ENCODE measurements around the gene CDHR5. TPM values are rescaled to one million over a fixed set of nuclear protein-coding genes. Genes with fewer than 3 reads are reported as not detected.
A peak's percentile ranks its signal among the peaks of the same experiment; 100 is the strongest.

Gene CDHR5
- total RNA-seq, 1 donor from 2014 or later = not detected

GRCh38 chr11:643849-644738, 19.3 kb upstream of the CDHR5 start:
- no peaks in the 10 kb centered on the region for H3K27me3 Mint-ChIP-seq (ENCODE audit: unreplicated experiment)
- H3K4me1 Mint-ChIP-seq (ENCODE audit: unreplicated experiment) = peaks cover 14% of the 10 kb centered on the region
- TF ChIP-seq CTCF (IDR thresholded peaks at IDR 0.05) = no peak
- DNase-seq (ENCODE audit: extremely low spot score, unreplicated experiment) = peak; percentile 83
- no peaks in the 10 kb centered on the region for H3K9me3 Mint-ChIP-seq (ENCODE audit: unreplicated experiment)
- peaks cover 10% of the 10 kb centered on the region for H3K36me3 Mint-ChIP-seq (ENCODE audit: unreplicated experiment)
- no peak overlapping the region for H3K27ac Mint-ChIP-seq (ENCODE audit: unreplicated experiment)
- H3K4me3 Mint-ChIP-seq (ENCODE audit: unreplicated experiment) = no peak overlapping the region

DNA sequence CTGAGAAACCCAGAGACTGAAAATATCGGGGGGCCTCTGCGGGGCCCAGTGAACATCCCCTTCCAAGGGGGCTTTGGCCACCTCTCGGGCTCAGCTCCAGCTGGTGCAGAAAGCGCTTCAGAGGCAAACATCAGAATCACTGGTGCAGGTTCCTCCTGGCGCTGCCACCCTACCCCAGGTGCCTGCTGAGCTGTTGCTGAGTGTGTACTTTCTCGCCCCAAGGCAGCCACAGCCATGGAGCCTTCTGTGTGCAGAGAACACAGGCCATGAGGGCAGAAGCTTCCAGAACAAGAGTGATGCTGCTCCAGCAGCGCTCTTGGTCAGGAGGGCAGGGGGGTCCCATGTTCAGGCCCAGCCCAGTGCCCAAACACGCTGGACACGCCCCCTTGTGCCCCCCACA, 18.6 kb upstream of the CDHR5 start:
- DNase-seq (ENCODE audit: extremely low spot score, unreplicated experiment) = no peak
- Mint-ChIP-seq H3K36me3 (ENCODE audit: unreplicated experiment) (peaks cover 9% of the 10 kb centered on the region), H3K27ac (ENCODE audit: unreplicated experiment) (no peak overlapping the region), H3K27me3 (ENCODE audit: unreplicated experiment) (no peaks in the 10 kb centered on the region), H3K4me1 (ENCODE audit: unreplicated experiment) (peaks cover 21% of the 10 kb centered on the region), H3K4me3 (ENCODE audit: unreplicated experiment) (no peak overlapping the region), H3K9me3 (ENCODE audit: unreplicated experiment) (no peaks in the 10 kb centered on the region)
- TF ChIP-seq CTCF (IDR thresholded peaks at IDR 0.05) = no peak

- no peak for TF ChIP-seq CTCF (IDR thresholded peaks at IDR 0.05)
- Mint-ChIP-seq H3K4me3 (ENCODE audit: unreplicated experiment) (no peak overlapping the region), H3K27me3 (ENCODE audit: unreplicated experiment) (peaks cover 3% of the 10 kb centered on the region), H3K9me3 (ENCODE audit: unreplicated experiment) (no peaks in the 10 kb centered on the region), H3K4me1 (ENCODE audit: unreplicated experiment) (peaks cover 27% of the 10 kb centered on the region), H3K27ac (ENCODE audit: unreplicated experiment) (no peak overlapping the region), H3K36me3 (ENCODE audit: unreplicated experiment) (peaks cover 6% of the 10 kb centered on the region)
- DNase-seq (ENCODE audit: extremely low spot score, unreplicated experiment) = no peak
Measured at GRCh38 chr11:641806-642370, 17.1 kb upstream of the CDHR5 start.

GRCh38 chr11:640021-640706, 15.4 kb upstream of the CDHR5 start:
- H3K4me1 Mint-ChIP-seq (ENCODE audit: unreplicated experiment) = peaks cover 27% of the 10 kb centered on the region
- DNase-seq (ENCODE audit: extremely low spot score, unreplicated experiment) = no peak
- H3K27ac Mint-ChIP-seq (ENCODE audit: unreplicated experiment) = no peak overlapping the region
- no peaks in the 10 kb centered on the region for H3K9me3 Mint-ChIP-seq (ENCODE audit: unreplicated experiment)
- no peak overlapping the region for H3K4me3 Mint-ChIP-seq (ENCODE audit: unreplicated experiment)
- H3K36me3 Mint-ChIP-seq (ENCODE audit: unreplicated experiment) = peaks cover 6% of the 10 kb centered on the region
- H3K27me3 Mint-ChIP-seq (ENCODE audit: unreplicated experiment) = peaks cover 3% of the 10 kb centered on the region
- no peak for TF ChIP-seq CTCF (IDR thresholded peaks at IDR 0.05)

Measured in osteocyte (in vitro differentiated cells).